OCI-LY7 (cell line): Measurements from ENCODE around the gene SCAF1. TPM values are rescaled to one million over a fixed set of nuclear protein-coding genes. Genes with fewer than 3 reads are reported as not detected.

ENCODE experiments used
- BruUV-seq: library from RNA; stranded (reverse); fragments of 400-500 nt; replicated peaks from 2 replicates; lab custom pipeline; 2021; lab: Mats Ljungman, UMichigan
- CTCF ChIA-PET: fragments of 300-600 bp; sonication (Branson Sonifier 250); formaldehyde crosslinking; loops from one replicate; lab custom pipeline; 2022; ENCODE audit warnings: antibody characterized with exemption; ENCODE audit not compliant: unreplicated experiment; lab: Charles Lee
- POLR2A ChIA-PET: fragments of 300-600 bp; sonication (Branson Sonifier 250); formaldehyde crosslinking; loops from one replicate; lab custom pipeline; 2022; ENCODE audit warnings: antibody characterized with exemption; lab: Charles Lee
- DNase-seq: peaks from one replicate; pipeline ENCODE4 v3.0.0-alpha.2; 2015; ENCODE audit warnings: low spot score
- H2AFZ ChIP-seq: fragments of 200-600 bp; sonication (generic), shearing (Covaris generic); 2 replicates; pipeline ENCODE4 v1.6.1; 2014; ENCODE audit warnings: mild to moderate bottlenecking, antibody characterized with exemption, low read length, moderate library complexity
- H3K27ac ChIP-seq: fragments of 200-600 bp; sonication (generic); 2 replicates; pipeline ENCODE4 v1.5.1; 2014; ENCODE audit warnings: mixed run types, low read depth, mild to moderate bottlenecking, moderate library complexity, low read length, inconsistent platforms; ENCODE audit not compliant: poor library complexity, severe bottlenecking
- H3K36me3 ChIP-seq: fragments of 200-600 bp; sonication (generic); 2 replicates; pipeline ENCODE4 v1.6.1; 2014; ENCODE audit warnings: mild to moderate bottlenecking, antibody characterized with exemption, low read length, moderate library complexity, mixed read lengths; ENCODE audit not compliant: insufficient read depth
- H3K4me1 ChIP-seq: fragments of 200-600 bp; sonication (generic); 2 replicates; pipeline ENCODE4 v1.5.1; 2014; ENCODE audit warnings: mild to moderate bottlenecking, low read length; ENCODE audit not compliant: insufficient read depth, poor library complexity, severe bottlenecking
- H3K4me2 ChIP-seq: fragments of 200-600 bp; sonication (generic); 2 replicates; pipeline ENCODE4 v1.6.1; 2014; ENCODE audit warnings: mild to moderate bottlenecking, low read length
- H3K4me3 ChIP-seq: fragments of 200-600 bp; sonication (generic); 2 replicates; pipeline ENCODE4 v1.5.1; 2014; ENCODE audit warnings: mild to moderate bottlenecking, low read depth, low read length; ENCODE audit not compliant: poor library complexity, severe bottlenecking
- H3K79me2 ChIP-seq: fragments of 200-600 bp; sonication (generic); 2 replicates; pipeline ENCODE4 v1.6.1; 2016; ENCODE audit warnings: low read depth, mild to moderate bottlenecking, low read length, moderate library complexity, mixed read lengths; ENCODE audit not compliant: insufficient read depth
- H3K9me2 ChIP-seq: fragments of 200-600 bp; sonication (generic); 2 replicates; pipeline ENCODE4 v1.6.1; 2016; ENCODE audit warnings: mild to moderate bottlenecking, low read length, mixed read lengths; ENCODE audit not compliant: insufficient read depth
- H3K9me3 ChIP-seq: fragments of 200-600 bp; sonication (generic); 2 replicates; pipeline ENCODE4 v1.6.1; 2014; ENCODE audit warnings: mild to moderate bottlenecking, mixed run types, low read length, mixed read lengths
- H4K20me1 ChIP-seq: fragments of 200-600 bp; sonication (generic); 2 replicates; pipeline ENCODE4 v1.6.1; 2014; ENCODE audit warnings: mild to moderate bottlenecking, antibody characterized with exemption, low read length, moderate library complexity, mixed read lengths; ENCODE audit not compliant: insufficient read depth
- CTCF ChIP-seq: fragments of 200-600 bp; sonication (generic); conservative IDR thresholded peaks from 2 replicates; pipeline ENCODE4 v1.5.1; 2014; ENCODE audit warnings: mild to moderate bottlenecking, antibody characterized with exemption, low read length, moderate library complexity, mixed read lengths
- EZH2phosphoT487 ChIP-seq: fragments of 200-600 bp; sonication (generic); IDR thresholded peaks from 2 replicates; pipeline ENCODE4 v1.6.1; 2018; ENCODE audit warnings: low read depth, borderline replicate concordance, mild to moderate bottlenecking, mixed run types, antibody characterized with exemption, low read length, moderate library complexity, mixed read lengths
- intact Hi-C: fragments of 100-400 bp; cut with micrococcal nuclease; formaldehyde crosslinking; loops from one replicate; pipeline ENCODE4 v1.10.0; 2022; ENCODE audit not compliant: unreplicated experiment
- total RNA-seq, 2 experiments: library from RNA; depleted of rRNA in 1 of 2; stranded (reverse); fragments of >200 nt in 1 of 2; shearing (Covaris generic) in 1 of 2; gene quantifications; 2 replicates each; pipeline ENCODE4 v1.2.3, GENCODE V29; 2014 to 2022

SCAF1 gene
- total RNA-seq, 2 experiments from 2014 or later = 15.0 to 44.0 TPM

- Histone ChIP-seq H3K4me3 (no peak overlapping the region), H2AFZ (no peak overlapping the region), H4K20me1 (no peaks in the 10 kb centered on the region), H3K27ac (no peak overlapping the region), H3K79me2 (no peaks in the 10 kb centered on the region), H3K4me2 (no peak overlapping the region), H3K9me2 (no peaks in the 10 kb centered on the region), H3K36me3 (peaks cover 63% of the 10 kb centered on the region), H3K4me1 (no peaks in the 10 kb centered on the region), H3K9me3 (no peaks in the 10 kb centered on the region)
- BruUV-seq = no TSS peak
- intact Hi-C loops = no loop called here
- POLR2A ChIA-PET = no interaction called here
- no peak for TF ChIP-seq CTCF
- no peak for TF ChIP-seq EZH2phosphoT487
- CTCF ChIA-PET = no interaction called here
- no peak for DNase-seq
Measured at GRCh38 chr19:49626226-49626625, 15.8 kb upstream of the SCAF1 start.

GRCh38 chr19:49629659-49630058 is 12.3 kb upstream of the SCAF1 start:
- Histone ChIP-seq H3K4me3 (no peak overlapping the region), H3K27ac (no peak overlapping the region), H3K9me3 (no peaks in the 10 kb centered on the region), H4K20me1 (no peaks in the 10 kb centered on the region), H3K79me2 (no peaks in the 10 kb centered on the region), H3K9me2 (no peaks in the 10 kb centered on the region), H3K4me1 (no peaks in the 10 kb centered on the region), H3K36me3 (peaks cover 40% of the 10 kb centered on the region), H2AFZ (no peak overlapping the region), H3K4me2 (no peak overlapping the region)
- TF ChIP-seq EZH2phosphoT487 (no peak), CTCF (no peak)
- no peak for DNase-seq
- intact Hi-C loops = no loop called here
- no TSS peak for BruUV-seq
- ChIA-PET CTCF (no interaction called here), POLR2A (no interaction called here)

- POLR2A ChIA-PET = interaction anchor here (0.6 kb wide), 1 partner anchor 20 kb away, joined by 3 read pairs; no protein-coding TSS in a partner anchor
- Histone ChIP-seq H3K4me3 (no peak overlapping the region), H3K36me3 (peaks cover 30% of the 10 kb centered on the region), H2AFZ (no peak overlapping the region), H3K4me2 (no peak overlapping the region), H3K27ac (no peak overlapping the region), H3K9me3 (no peaks in the 10 kb centered on the region), H4K20me1 (no peaks in the 10 kb centered on the region), H3K4me1 (no peaks in the 10 kb centered on the region), H3K79me2 (no peaks in the 10 kb centered on the region), H3K9me2 (no peaks in the 10 kb centered on the region)
- BruUV-seq = TSS peak; percentile 46
- DNase-seq = no peak
- intact Hi-C loops = no loop called here
- TF ChIP-seq CTCF (no peak), EZH2phosphoT487 (no peak)
- CTCF ChIA-PET = no interaction called here
Measured at GRCh38 chr19:49631014-49631588, 10.9 kb upstream of the SCAF1 start.
